NCI-H187 treated with DMSO at 0.1 percent for 48 hours (cell line): ENCODE measurements around the gene DPAGT1.
"Not testable (repeated sequence)": the region's sequence is repeated elsewhere in the genome, so short reads cannot be mapped to it uniquely, and the experiment has no call there.

Experiments used
- DNase-seq: peaks from one replicate; lab custom pipeline; 2025; lab: John Stamatoyannopoulos, UW

The DPAGT1 gene

GRCh38 chr11:119101759-119102423 is at the start of gene DPAGT1:
Gene DPAGT1 (minus strand): TSS chr11:119101853. CDS start chr11:119101655, 198 bp downstream.
- DNase-seq, result peak; percentile 86

DNA sequence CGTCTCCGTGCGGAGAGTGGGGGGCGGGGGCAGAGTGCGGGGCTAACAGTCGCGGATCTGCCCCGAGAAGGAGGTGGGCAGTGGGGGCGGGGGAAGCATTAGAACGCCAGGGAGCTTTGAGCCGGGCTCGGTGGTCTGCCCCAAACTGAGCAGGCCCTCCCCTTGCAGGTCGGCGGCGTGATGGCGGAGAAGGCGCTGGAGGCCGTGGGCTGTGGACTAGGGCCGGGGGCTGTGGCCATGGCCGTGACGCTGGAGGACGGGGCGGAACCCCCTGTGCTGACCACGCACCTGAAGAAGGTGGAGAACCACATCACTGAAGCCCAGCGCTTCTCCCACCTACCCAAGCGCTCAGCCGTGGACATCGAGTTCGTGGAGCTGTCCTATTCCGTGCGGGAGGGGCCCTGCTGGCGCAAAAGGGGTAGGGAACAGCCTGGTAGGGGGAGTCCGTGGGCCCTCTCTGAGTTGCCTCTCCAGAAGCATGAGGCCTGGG is 48.2 kb upstream of the DPAGT1 start:
- DNase-seq, result no peak

DNA sequence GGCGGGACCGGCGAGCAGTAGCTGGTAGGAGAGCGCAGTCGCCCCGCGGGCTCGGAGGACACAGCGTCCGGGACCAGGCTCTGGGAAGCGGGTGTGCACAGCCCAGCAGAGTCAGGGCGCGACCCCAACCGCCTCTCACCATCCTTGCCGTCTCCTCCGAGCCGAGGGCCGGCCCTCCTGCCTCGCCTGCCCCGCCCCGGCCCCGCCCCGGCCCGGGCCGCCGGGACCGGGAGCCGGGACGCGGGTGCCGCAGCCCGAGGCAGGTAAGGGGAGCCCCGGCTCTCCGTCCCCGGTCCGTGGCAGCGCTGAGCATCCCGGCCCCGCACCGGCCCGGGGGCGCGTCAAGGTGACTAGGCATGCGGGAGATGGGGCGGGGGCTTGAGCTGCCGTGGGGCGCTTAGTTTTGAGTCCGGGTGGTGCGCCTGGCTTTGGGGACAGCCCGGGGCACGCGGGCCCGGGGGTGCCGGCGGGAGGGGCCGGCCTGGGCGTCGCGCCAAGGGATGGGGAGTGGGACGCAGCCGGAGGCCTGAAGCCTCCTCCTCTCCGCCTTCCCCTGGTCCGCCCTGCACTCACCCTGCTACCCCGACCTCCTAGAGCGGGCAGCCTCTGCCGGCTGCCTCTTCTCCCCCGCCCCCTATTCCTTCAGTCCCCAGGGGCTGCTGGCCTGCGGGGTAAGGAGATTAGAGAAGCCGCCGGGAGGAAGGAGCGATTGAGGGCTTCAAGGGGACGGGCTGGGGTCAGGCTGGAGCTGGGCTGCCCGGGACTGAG is 47.5 kb upstream of the DPAGT1 start, which contains the start of gene ABCG4:
ABCG4 (plus strand) TSS at position 35 of the 768 bp plus-strand sequence. CDS start 914 bp downstream, outside the sequence.
- DNase-seq, result no peak

DNA sequence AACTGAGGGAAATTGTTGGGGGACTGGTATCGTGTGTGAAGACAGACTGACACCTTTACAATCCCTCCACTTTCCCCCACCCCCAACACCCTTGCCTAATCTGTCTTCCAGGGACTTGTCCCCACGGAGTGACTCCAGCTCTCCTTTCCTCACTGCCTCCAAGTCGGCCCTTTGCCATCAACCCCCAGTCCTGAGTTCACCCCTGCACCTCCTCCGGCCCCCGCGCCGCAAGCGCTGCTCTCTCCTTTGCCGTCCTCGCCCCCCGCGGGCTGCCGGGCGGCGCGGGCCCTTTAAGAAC is 47.0 kb upstream of the DPAGT1 start:
- DNase-seq, result no peak

GRCh38 chr11:119147604-119148333 is 46.1 kb upstream of the DPAGT1 start:
- no peak for DNase-seq

DNA sequence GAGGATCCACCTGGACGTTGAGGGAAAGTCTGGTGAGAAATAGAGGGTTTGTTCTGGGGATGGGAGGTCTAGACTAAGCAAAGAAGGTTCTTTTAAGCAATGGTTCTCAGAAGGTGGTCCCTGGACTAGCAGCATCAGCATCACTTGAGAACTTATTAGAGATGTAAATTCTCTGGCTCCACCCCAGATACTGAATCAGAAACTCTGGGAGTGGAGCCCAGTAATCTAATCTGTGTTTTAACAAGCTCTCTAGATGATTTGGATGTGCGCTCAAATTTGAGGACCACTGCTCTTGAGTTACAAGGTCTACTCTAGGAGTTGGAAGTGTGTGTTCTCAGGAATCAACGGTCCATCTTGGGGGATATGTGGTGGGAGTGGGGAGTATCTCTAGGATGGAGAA is 43.9 kb upstream of the DPAGT1 start:
- no peak for DNase-seq

GRCh38 chr11:119144825-119145486 is 43.3 kb upstream of the DPAGT1 start:
- DNase-seq, result no peak

DNA sequence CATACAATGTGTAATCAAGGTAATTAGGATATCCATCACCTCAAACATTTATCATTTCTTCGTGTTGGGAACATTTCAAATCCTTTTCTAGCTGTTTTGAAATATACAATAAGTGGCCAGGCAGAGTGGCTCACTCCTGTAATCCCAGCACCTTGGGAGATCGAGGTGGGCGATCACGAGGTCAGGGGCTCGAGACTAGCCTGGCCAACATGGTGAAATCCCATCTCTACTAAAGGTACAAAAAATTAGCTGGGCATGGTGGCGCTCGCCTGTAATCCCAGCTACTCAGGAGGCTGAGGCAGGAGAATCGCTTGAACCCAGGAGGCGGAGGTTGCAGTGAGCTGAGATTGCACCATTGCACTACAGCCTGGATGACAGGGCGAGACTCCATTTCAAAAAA is 37.6 kb upstream of the DPAGT1 start:
- DNase-seq, result not testable (repeated sequence)

- no peak for DNase-seq
Observed at GRCh38 chr11:119134389-119134978, 32.8 kb upstream of the DPAGT1 start.

GRCh38 chr11:119130662-119131061 is 29.0 kb upstream of the DPAGT1 start:
- DNase-seq, result no peak

DNA sequence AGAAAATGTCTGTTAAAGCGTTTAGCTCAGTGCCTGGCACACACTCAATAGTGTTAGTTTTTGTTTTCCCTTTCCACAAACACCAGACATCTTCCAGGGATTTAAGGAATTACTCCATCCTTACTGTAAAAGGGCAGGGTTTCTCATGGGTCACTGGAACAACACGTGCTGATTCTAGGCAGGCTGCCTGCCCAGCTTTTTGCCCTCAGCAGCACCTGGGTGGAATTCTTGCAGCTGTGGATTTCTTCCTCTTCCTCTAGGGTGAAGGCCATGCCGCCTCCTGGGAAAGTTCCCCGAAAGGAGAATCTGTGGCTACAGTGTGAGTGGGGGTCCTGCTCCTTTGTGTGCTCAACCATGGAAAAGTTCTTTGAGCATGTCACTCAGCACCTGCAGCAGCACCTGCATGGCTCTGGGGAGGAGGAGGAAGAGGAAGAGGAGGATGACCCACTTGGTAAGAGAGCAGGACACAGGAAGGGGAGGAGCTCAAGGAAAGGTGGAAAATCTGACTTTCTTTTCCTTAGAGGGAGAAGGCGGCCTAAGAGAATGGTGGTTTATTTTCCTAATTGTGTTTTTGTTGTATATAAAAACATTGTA is 25.1 kb upstream of the DPAGT1 start:
- DNase-seq, result no peak

- DNase-seq, result no peak
Observed at GRCh38 chr11:119125821-119126220, 24.2 kb upstream of the DPAGT1 start.

- no peak for DNase-seq
Observed at GRCh38 chr11:119121811-119122124, 20.1 kb upstream of the DPAGT1 start.

DNA sequence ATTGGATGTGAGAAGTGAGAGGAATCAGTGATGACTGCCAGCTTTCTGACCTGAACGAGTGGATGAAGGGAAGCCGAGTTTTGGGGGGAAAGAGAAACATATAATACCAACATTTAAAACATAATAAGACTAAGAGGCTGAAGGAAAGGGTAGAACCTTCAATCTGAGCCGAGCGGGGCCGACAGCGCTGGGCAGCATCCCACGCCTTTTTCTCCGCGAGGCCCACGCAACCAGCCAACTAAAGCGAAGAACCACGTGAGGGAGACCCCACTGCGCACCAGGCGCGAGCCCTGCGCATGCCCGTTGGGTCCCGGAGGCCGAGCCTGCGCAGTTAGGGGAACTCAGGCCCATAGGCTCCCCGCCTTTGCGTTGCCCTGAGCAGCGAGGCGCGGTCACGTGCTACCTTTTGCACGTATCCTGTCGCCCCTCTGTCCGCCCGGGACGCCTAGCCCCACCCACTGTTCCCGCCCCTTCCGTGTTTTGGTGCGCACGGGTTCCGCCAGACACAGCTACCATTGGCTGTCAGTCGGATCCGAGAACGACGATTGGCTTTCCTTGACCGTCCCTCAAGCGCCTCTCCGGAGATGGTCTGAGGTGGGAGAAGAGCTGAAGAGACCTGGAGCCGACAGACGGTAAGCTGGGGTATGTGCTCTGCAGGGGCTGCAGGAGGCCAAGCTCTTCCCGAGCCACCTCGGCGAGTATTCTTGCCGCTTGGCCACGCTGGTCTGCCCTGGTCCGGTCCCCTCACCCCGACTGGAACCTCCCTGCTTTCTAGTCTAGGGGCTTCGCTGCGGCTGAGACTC is 19.6 kb upstream of the DPAGT1 start, which contains the start of gene HINFP:
HINFP (plus strand) TSS at position 573 of the 803 bp plus-strand sequence. CDS start 5,365 bp downstream, outside the sequence.
- peak; percentile 92 for DNase-seq

DNA sequence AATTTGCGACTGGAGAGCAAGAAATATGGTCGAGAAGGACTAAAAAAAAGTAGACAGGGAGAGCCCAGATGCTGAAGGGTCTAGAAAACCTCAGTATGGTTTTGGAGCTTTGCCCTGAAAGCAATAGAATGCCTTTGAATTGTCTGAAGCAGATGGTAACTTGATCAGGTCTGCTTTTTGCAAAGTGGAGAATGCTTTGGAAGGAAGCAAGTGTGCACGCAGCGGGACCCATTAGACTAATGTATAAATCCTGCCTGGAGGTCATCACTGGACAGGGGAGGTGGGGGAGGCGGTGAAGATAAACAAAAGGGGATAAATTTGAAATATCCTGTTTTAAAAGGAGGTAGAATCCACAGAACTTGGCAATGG is 19.0 kb upstream of the DPAGT1 start:
- no peak for DNase-seq

DNA sequence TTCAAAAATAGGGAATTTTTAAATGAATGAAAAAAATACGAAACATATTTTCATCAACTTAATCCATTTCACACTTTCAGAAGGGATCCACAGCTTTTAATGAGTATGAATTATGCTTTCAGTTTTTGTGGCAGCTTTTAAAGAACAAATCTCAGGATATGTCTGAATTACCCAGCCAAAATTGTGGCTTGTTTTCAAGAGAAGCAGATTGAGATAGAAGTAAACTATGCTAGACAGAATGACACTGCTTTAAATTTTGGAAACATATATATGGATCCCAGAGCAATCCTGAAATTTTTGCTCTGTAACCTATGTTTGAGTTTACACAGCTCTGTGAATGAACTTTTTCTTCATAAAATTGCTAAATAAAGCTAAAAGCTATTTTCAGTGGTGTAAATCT is 17.3 kb upstream of the DPAGT1 start:
- DNase-seq, result no peak

GRCh38 chr11:119118227-119118626 is 16.6 kb upstream of the DPAGT1 start:
- no peak for DNase-seq

GRCh38 chr11:119117004-119117706 is 15.5 kb upstream of the DPAGT1 start:
- DNase-seq, result no peak

DNA sequence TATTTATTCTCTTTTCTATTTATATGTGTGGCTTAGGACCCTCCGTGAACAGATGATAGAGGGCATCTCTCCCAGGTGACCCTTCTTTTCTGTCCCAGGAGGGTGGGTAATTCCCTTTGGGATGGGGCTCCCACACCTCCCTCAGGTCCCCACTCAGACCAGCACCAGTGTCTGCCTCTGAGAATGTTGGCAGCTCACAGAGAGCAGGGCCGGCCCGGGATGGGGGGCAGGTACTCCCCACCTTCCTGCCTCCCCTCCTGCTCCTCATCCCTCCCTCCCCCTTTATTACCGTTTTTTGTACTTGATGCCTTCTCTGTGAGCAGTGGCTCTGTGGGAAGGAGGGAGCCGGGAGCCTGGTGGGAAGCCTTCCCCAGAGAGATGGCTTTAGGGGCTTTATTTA is 14.9 kb upstream of the DPAGT1 start:
- DNase-seq, result no peak

DNA sequence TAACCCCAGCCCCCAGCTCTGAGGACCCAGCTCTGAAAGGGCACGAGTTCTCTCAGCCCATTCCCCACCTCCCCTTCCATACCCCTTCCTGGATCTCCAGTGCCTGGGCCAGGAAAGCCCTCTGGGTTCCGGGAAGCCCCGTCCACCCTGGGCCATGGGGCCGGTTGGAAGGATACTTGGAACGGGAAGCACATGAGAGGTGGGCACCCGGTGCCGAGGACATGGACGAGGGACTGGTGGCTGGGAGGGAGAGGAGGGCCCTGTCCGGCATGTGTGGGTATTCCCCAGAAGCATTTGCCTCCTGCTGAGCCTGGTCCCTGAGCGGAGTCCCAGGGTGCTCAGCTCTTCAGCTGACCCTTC is 14.6 kb upstream of the DPAGT1 start:
- no peak for DNase-seq
